SW 1271 (cell line): ENCODE data around the gene KRT74.

Source experiments
- DNase-seq, 2 experiments: peaks; one replicate each; lab custom pipeline; 2025; lab: John Stamatoyannopoulos, UW

The KRT74 gene

DNA sequence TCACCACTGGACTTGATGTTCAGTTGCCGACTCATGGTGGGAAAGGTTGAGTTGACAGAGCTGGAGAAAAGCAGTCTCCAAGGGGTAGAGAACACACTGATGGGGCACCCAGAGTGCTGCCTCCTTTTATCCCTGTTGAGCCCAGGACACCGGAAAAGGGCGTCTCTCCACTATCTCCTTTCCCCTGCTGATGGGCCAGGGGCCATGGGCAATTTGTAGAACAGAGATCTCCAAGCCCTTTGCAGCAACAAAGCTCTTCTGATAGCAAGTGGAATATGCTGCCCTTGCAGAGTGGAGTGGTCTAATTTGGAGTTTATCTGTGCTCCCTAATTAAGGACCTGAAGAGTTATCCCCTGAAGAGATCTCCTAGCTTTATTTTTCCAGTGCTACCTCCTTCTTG, at the start of gene KRT74:
KRT74 (minus strand) TSS at position 101 of the 400 bp plus-strand sequence; CDS start at position 35, 66 bp downstream.
- DNase-seq, result no peak

DNA sequence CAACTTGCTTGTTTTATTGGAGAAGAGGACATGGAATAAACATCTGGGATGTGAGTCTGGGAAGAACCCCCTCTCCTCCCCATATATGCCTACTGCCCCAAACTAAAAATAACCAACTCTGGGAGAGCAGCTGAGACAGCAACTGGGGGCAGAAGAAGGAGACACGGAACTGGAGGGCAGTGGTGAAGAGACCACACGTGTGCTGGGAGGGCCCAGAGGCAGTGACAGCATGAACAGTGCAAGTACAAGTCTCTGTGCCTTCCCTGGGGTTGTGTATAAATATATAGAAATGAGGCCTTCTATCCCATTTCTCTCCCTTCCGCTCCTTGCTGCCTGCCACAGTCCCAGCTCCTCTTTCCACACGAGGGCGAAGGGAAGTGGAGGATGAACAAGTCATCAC, 48.7 kb upstream of the KRT74 start:
- no peak for DNase-seq

DNA sequence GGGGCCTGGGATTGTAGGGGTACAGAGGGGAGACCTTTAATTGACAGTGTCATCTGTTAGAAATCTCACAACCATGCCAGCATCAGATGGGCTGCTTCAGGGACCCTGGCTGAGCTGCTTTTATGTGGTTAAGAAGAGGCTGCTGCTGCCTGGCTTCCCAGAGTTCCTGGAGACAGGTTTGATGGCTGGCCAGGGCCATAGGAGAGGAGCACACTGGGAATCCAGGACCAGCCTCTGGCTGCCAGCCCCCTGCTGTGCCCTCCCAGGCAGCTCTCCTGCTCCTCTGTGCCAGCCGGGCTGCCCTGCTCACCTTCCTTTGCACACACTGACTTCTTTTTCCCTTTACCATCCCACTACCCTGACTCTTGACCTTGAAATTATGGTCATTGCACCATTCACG, 45.2 kb upstream of the KRT74 start:
- DNase-seq, result no peak

DNA sequence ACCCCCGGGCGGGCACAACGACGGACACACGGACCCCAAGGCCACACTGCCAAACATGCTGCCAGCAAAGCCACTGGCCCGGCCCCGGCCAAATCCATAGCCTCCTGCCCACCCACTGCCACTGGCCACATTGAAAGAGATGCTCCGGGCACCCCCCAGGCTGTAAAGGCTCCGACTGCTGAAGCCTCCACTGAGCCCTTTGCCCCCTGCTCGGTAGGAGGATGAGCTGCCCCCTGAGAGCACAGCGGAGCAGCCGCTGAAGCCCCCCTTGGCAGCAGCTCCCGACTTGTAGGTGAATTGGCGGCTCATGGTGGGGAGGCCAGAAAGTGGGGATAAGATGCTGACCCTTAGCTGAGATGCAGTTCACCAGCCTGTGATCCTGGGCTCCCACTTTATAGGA, 44.6 kb upstream of the KRT74 start, which contains the start of gene KRT73:
KRT73 (minus strand) TSS at position 344 of the 400 bp plus-strand sequence; CDS start at position 309, 35 bp downstream.
- no peak for DNase-seq

DNA sequence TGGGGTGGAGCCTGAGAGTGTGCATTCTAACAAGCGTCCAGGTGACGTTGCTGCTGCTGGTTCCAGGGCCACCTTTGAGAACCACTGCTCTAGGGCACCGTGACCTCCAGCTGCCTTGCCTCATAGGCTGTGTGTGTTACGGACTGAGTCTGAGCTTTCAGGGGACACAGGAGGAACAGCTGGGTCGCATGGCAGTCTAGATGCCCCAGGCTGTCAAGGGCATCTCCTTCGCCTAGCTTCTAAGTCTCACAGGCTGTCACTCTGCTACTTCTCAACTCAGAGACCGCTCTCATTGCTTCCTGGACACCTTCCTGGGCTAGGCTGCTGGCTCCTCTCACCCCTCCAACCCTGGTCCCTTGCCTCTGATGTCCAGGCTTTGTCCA, 43.8 kb upstream of the KRT74 start:
- DNase-seq, result no peak

DNA sequence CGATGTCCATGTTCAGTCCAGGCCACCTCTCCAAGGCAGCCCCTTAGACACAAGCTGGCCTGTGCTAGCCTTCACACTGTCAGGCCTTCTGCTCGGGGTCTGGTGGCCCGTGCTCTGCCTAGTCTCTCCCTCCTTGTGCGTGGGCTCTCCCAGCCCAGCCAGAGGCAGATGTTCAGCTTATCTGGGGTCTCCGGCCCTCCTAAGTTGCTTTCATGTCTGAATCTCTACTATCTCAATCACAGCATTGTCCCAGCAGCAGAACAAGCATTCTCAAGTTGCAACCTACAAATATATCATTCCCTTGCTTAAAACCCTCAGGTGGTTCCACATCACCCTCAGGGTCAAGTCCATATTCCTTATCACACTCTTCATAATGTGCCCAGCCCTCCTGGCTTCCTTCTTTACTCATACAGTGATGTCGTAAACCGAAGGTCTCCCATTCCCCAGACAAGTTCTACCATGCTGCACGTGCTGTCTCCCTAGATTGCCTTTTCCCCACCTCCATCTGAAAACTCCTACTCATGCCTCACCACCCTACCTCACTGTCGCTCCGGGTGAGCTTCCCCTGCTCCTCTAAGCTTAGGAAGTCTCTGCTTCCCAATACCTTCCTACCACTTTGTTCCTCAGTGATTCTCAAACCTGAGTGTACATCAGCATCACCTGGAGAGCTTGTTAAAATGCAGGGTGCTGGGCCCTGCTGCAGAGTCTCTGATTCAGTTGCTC, 43.2 kb upstream of the KRT74 start:
- DNase-seq, result no peak

DNA sequence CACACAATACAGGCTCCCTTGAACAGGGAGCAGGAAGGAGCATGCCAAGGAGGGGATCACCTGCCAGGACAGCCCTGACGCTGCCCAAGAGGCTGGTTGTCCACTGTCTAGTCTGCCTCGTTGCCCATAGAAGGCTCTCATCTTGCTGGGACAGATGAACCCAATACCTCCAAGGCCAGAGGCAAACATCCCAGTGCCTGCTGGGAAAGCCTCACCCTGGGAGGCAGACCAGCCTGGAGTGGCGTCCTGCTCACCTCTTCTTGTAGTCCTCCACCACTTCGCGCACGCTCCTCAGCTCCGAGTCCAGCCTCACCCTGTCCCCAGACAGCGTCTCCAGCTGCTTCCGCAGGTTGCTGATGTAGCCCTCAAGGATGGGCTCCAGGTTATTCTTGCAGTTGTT, 42.3 kb upstream of the KRT74 start:
- no peak for DNase-seq

DNA sequence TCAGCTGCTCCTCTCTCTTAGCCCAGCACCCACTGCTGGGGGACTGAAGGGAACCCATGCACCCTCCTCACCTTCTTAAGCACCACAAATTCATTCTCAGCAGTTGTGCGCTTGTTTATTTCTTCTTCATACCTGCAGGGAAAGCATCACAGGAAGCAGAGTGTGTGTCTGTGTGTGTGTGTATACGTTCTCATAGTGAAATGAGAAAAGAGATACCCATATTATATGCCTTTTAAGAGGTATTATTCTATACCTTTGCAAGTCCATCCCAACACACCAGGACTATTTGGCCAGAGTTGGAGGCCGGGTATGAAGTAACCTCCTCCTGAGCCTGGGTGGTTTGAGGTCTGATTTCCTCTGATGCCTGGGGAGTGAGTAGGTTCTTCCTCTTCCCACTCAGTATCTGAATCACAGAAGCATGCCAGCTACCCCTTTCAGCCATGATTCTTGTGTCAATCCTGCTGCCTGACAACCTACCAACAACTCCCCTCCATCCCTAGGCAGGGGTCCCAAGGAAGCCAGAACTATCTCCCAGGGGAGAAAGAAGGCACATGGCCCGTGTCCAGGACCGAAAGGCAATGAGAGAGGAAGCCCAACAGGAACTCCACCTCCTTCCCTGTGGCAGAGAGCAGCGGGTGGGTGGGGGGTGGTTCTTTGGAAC, 41.7 kb upstream of the KRT74 start:
- DNase-seq, result no peak

DNA sequence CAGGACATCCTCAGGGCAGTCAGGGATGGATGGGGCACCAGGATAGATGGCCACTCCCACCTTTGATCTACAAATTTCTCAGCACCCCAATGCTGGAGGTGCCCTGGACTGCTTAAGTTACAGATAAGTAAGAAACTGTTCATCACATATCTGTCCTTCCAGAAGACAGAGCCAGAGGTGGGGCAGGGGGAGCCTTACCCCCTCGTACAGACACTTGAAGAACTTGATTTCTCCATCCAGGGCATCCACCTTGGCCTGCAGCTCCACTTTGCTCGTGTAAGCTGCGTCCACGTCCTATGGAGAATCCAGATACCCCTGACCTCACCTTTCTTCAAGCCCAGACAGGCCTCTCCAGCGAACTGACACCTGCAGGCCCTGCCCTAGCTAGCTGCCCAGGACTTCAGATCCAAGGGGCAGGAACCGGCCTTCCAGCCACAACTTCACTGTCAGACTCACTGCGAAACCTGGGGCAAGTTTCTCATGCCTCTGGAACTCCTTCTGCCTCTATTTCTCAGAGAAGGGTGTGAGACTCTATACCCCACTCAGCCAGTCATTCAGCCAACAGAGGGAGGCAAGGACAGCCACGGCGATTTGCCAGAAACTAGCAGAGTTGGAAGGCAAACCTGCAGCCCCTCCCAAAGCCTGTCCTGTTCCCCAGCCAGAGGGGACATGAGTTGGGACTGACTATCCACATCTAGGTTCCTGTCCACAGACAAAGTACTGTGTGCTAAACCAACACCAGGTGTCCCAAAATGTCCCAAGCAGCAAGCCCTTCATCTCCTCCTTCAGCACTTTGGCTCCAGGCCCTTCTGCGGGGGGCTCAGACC, 41.0 kb upstream of the KRT74 start:
- no peak for DNase-seq

DNA sequence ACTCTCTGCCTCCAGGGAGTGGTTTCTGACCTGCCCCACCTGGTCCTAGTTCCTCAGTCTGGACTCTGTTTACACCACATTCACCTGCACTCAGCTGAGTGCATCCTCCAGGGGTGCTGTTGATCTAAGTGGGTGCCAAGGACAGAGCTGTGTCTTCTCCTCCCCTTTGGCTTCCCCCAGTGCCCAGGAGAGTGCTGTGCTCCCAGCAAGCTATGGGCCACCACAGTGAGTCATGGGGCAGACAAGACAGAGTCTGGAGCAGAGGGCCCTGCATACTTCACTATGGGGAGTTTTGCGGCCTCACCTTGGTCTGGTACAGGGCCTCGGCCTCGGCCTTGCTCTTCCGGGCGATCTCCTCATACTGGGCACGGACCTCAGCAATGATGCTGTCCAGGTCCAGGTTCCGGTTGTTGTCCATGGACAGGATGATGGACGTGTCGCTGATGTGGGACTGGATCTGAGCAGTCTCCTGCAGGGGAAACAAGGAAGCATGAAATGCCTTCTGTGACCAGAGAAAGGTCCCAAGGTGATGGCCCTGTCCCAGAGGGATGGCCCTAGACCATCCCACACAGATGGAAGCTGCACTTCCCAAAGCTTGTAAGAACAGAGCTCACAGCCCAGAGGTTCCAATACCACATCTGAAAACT, 39.9 kb upstream of the KRT74 start:
- DNase-seq, result no peak

DNA sequence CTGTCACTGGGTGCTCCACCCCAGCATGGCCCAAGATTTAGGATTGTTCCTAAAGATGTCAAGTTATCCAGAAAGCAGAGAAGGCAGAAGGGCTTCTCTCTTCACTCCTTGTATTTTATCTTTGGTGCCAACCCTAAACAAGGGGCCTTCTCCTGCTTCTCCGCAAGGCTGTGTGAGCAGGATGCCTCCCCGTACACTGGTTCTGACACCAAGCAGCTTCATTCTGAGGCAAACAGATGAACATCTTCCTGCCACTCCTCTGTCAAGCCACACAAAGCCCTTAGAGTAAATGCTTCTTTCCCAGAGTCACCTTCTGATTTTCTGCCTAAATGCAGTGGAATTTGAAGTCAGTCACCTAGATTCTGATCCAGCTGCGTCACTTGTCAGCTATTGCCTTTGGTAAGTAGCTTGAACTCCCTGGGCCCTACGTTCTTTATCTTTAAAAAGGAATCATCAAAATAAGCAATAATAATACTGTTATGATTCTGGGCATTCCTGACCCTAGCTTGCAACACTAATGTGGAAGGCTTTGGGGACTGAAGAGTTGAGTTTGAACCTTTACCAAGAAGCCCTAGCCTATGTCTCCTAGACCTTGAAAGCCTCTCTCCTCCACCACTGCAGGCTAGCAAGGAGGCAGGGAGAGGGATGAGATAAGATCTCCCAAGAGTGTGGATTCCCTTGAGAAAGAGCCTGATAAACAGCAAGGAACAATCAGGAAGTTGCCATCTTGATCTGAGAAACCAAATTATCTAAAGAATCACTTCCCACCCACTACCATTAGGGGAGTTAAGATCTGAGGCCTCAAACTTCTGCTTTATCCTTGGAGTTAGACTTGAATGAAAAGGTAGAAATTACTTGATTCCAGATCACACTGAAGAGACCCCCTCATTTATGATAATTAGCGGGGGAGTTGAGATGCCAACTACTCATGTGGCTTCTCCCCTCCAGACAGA, 39.1 kb upstream of the KRT74 start:
- no peak for DNase-seq

DNA sequence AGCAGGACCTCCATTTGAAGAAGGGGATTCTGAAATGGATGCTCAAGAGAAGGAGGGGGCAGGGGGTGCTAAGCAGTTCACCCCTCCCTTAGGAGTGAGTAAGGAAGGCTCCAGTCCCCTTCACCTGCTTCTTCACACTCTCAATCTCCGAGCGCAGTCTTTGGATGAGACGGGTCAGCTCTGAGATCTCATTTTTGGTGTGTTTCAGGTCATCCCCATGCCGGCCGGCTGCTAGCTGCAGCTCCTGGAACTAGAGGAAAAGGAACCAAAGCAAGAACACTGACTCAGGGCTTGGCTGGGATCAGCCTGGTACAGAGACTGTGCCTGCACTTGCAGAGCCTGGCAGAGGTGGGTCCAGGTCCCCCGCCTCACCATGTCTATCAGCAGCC, 37.4 kb upstream of the KRT74 start:
- DNase-seq, result no peak

DNA sequence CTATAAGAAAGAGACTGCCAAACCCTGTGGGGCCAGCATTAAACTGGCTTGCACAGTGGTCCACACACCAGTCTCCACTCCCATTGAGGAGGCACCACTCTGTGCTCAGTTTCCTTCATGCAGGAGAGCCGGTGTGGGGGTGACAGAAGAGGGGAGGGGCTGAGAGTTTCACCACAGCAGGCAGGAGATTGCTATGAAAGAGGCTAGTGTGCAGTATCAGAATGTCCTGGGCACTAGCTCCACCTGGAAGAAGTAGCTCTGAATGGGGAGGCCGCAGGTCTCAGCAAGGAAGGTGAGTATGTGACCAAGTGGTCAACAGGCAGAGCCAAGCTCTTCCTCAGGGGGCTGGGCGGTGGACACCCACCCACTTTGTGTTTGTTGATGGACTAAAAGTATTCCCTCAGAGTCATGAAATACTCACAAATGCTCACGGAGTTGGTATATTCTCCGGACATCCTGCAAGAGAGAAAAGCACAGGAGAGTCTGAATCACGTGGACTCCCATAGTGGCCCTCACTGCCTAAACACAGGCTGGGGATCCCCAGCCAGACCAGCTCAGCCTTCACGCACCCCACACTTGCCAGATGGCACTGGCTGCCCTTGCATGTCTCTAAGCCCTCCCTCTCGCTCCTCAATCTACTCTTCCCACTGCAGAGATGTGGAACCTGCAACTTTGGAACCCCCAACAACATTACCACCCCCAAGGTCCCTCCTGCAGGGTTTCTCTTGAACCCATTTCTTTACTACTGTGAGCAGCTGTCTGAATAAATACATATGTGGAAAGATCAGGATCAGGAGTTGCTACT, 35.4 kb upstream of the KRT74 start:
- DNase-seq, result no peak

DNA sequence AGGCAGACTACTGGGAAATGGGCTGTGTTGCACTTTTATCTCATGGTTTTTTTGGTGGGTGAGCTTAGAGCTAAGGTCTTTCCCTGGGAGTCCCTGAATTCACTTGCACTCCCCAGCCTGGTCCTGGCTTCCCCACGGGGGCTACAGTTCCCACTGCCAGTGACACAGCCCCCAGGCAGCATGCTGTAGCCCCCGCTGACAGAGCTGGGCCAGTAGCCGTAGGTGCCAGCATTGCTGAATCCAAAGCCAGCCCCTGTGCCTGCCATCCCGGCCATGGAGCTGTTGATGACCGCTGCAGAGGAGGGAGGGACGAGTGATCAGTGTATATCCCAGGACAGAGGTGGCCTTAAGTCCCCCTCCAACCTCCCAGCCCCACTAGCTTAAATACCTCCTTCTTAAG, 34.5 kb upstream of the KRT74 start:
- DNase-seq, result no peak

DNA sequence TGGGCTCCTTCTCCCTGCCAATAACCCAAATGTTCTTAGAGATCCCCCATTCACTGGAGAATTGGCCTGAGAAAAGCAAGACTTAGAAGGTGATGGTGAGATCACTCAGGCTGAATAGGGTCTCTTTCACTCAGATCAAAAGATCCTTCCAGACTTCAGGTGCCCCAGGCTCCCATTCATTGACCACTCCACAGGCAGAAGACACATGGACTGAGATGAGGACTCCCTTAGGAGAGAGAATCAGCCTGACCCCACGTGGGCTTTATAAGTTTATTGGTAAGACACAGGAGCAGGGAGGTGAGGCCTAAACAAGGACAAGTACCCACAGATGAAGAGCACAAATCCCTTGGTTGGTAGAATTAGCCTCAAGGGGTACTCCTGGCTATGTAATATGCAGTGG, 33.7 kb upstream of the KRT74 start:
- no peak for DNase-seq

DNA sequence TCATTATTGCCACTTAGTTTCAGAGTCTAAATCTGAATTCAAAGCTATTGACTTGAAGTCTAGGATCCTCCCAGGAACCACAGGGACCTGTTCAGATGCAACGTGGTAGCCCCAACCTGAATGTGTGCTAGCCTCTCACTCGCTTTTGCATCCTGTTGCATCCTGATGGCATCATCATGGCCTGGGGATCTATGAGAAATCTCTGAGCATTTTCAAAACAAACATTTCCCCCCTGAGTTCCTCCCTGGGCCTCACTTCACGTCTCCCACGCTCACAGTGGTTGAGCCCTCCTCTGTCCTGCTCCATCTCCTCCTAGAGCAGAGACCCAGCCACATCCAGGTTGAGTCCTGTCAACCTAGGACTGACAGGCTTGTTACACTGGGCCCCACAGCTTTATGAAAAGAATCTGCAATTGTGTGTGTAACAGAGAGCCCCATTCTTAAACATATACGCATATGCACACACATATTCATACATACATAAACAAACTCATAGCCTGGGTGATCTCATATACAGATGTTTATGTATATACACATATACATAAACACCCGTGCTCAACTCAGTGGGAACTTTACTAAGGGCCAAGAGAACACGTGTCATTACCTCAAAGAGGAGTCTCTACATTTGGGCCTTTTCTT, 33.1 kb upstream of the KRT74 start:
- DNase-seq, result no peak

DNA sequence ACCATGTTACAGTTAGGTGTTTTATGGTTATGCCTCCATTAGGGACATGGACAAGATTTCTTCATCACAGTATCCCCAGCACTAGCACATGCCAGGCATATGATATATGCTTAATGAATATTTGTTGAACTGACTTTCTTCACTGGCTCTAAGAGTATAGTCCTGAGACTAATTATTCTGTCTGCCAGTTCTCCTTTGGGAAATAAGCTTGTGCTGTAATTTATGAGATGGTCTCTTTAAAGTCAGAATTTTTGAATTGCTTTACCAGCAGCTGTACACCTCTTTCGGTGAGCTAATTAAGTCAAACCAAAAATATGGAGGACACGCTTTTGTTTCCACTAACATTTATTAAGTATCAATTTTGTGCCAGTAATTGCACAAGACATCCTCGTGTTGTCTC, 32.5 kb upstream of the KRT74 start:
- DNase-seq, result no peak

DNA sequence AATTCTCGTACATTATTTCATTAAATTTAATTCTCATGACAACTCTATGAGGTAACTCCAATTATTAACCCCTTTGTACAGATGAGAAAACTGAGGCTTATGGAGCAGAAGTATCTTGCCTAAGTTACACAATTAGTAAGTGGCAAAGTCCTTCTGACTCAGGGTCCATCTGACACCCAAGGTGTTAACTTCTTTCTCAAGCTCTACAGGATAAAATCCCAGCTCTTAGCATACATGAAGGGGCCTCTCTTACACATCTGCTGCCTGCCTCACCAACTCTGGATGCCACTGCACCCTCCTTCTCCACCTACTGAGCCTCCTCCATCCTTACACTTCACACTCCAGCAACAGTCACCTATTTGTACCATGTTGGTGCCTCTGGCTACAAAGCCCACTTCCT, 31.9 kb upstream of the KRT74 start:
- DNase-seq, result no peak

DNA sequence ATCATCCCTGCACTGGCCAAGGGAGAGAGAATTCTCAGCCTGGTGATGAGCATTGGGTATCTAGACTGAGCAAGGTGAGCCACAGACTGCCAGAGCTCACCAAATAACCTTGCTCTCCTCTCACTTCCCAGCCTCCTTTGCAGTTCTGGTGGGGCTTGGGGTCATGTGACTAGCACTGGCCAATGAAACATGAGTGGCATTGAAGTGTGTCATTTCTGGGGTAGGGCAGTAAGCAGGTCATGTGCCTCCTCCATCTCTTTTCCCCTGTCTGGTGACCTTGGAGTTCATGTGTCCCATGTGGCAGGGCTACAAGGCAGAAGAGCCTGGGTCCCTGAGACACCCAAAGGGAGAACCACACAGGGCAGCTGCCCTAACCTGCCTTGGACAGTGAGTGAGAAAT, 31.2 kb upstream of the KRT74 start:
- DNase-seq, result no peak

DNA sequence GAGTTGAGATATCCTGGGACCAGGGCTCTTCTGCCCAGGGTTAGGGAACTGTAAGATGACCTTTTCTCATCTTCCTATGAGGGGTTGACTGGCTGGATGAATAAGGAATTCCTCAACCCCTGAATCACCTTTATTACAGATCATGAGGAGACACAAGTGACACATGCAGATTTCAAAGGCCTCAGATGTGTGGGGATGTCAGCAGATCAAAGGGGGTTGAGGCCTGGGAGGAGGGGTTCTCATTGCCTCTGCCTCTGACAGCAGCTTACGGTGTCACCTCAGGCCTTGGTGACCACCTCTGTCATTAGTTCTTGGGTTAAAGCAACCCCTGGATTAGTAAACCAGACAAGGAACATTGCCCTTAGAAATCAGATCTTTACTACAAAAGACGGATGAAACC, 29.7 kb upstream of the KRT74 start:
- DNase-seq, result no peak
